Retinal pigment epithelial cell (primary cell): ENCODE measurements around the gene VSTM1.
"Not testable (repeated sequence)": the region's sequence is repeated elsewhere in the genome, so short reads cannot be mapped to it uniquely, and the experiment has no call there.

Experiments used
- DNase-seq: peaks from one replicate; pipeline ENCODE4 v3.0.0-alpha.2; 2010; ENCODE audit warnings: low read depth
- H3K4me3 ChIP-seq: 2 replicates; pipeline ENCODE4 v1.5.1; 2011; ENCODE audit warnings: mild to moderate bottlenecking, low read length, control low read depth, moderate library complexity
- CTCF ChIP-seq: conservative IDR thresholded peaks from 2 replicates; pipeline ENCODE4 v1.5.1; 2011; ENCODE audit warnings: low read depth, low read length, control low read depth, inconsistent platforms

Gene VSTM1

GRCh38 chr19:54069470-54069869 lies 5.8 kb upstream of the VSTM1 start:
- no peak for DNase-seq

GRCh38 chr19:54062643-54063042 lies 1.1 kb downstream of the VSTM1 start:
- no peak for DNase-seq
- TF ChIP-seq CTCF, result no peak
- no peak overlapping the region for H3K4me3 ChIP-seq

More at GRCh38 chr19:54069470-54069869, 5.8 kb upstream of the VSTM1 start:
- H3K4me3 ChIP-seq, result no peak overlapping the region
- no peak for TF ChIP-seq CTCF

- DNase-seq, result no peak
- TF ChIP-seq CTCF, result no peak
- H3K4me3 ChIP-seq, result no peak overlapping the region
Measured at GRCh38 chr19:54047616-54048015, 16.1 kb downstream of the VSTM1 start.

GRCh38 chr19:54045771-54046170 lies 17.9 kb downstream of the VSTM1 start:
- no peak for TF ChIP-seq CTCF
- H3K4me3 ChIP-seq, result no peak overlapping the region

GRCh38 chr19:54042989-54043388 lies 20.7 kb downstream of the VSTM1 start:
- TF ChIP-seq CTCF, result no peak
- no peak for DNase-seq
- no peak overlapping the region for H3K4me3 ChIP-seq

More at GRCh38 chr19:54045771-54046170, 17.9 kb downstream of the VSTM1 start:
- DNase-seq, result no peak

GRCh38 chr19:54041969-54042606 lies 21.6 kb downstream of the VSTM1 start:
- H3K4me3 ChIP-seq, result no peak overlapping the region
- TF ChIP-seq CTCF, result no peak
- no peak for DNase-seq

- no peak for DNase-seq
- no peak overlapping the region for H3K4me3 ChIP-seq
- no peak for TF ChIP-seq CTCF
Measured at GRCh38 chr19:54040003-54040402, 23.7 kb downstream of the VSTM1 start.

- not testable (repeated sequence) for DNase-seq, H3K4me3 ChIP-seq
Measured at GRCh38 chr19:54036542-54036941, 27.2 kb downstream of the VSTM1 start.
